NCI-H1092 treated with DMSO at 0.1 percent for 48 hours (cell line): ENCODE data around the gene RAD9B.
"Not testable (repeated sequence)": the region's sequence is repeated elsewhere in the genome, so short reads cannot be mapped to it uniquely, and the experiment has no call there.

ENCODE experiments used
- DNase-seq: peaks from one replicate; lab custom pipeline; 2025; lab: John Stamatoyannopoulos, UW

The RAD9B gene

GRCh38 chr12:110501752-110502738, at the start of gene RAD9B, which contains the start of gene VPS29:
Gene RAD9B (plus strand): TSS chr12:110502331. CDS start chr12:110502338, 7 bp downstream.
Gene VPS29 (minus strand): TSS chr12:110502111. CDS start chr12:110502051, 60 bp downstream.
- DNase-seq, result peak; percentile 94

- DNase-seq, result no peak
These were observed 48.4 kb upstream of the RAD9B start for GRCh38 chr12:110453569-110454296.

GRCh38 chr12:110458756-110459155, 43.4 kb upstream of the RAD9B start:
- DNase-seq, result no peak

- not testable (repeated sequence) for DNase-seq
These were observed 40.9 kb upstream of the RAD9B start for GRCh38 chr12:110461189-110461588.

- no peak for DNase-seq
These were observed 37.1 kb upstream of the RAD9B start for GRCh38 chr12:110465024-110465423.

- not testable (repeated sequence) for DNase-seq
These were observed 36.4 kb upstream of the RAD9B start for GRCh38 chr12:110465765-110466164.

- no peak for DNase-seq
These were observed 35.3 kb upstream of the RAD9B start for GRCh38 chr12:110466791-110467190.

- no peak for DNase-seq
These were observed 34.3 kb upstream of the RAD9B start for GRCh38 chr12:110467847-110468213.

GRCh38 chr12:110468214-110469048, 33.7 kb upstream of the RAD9B start, which contains the start of the genes FAM216A and GPN3:
Gene FAM216A (plus strand): TSS chr12:110468845. CDS start chr12:110468876, 31 bp downstream.
Gene GPN3 (minus strand): TSS chr12:110468257. CDS start chr12:110468203, 54 bp downstream.
- peak; percentile 96 for DNase-seq

GRCh38 chr12:110475426-110475825, 26.7 kb upstream of the RAD9B start:
- no peak for DNase-seq

GRCh38 chr12:110498984-110499706, 3.0 kb upstream of the RAD9B start:
- DNase-seq, result no peak

GRCh38 chr12:110501399-110501751, 756 bp upstream of the RAD9B start:
- peak; percentile 20 for DNase-seq

- no peak for DNase-seq
These were observed 1.3 kb downstream of the RAD9B start for GRCh38 chr12:110503432-110503831.

GRCh38 chr12:110505332-110505731, 3.2 kb downstream of the RAD9B start:
- DNase-seq, result no peak

GRCh38 chr12:110508071-110508586, 6.0 kb downstream of the RAD9B start:
- DNase-seq, result no peak

- DNase-seq, result no peak
These were observed 11.7 kb downstream of the RAD9B start for GRCh38 chr12:110513842-110514241.

GRCh38 chr12:110514363-110514762, 12.2 kb downstream of the RAD9B start:
- no peak for DNase-seq

- no peak for DNase-seq
These were observed 14.9 kb downstream of the RAD9B start for GRCh38 chr12:110516995-110517394.

GRCh38 chr12:110518014-110518413, 15.9 kb downstream of the RAD9B start:
- DNase-seq, result not testable (repeated sequence)

- not testable (repeated sequence) for DNase-seq
These were observed 19.0 kb downstream of the RAD9B start for GRCh38 chr12:110520876-110521712.
